Esophagus squamous epithelium (tissue), 4 donors: ENCODE measurements around the gene PDGFB.

ENCODE experiments used
- CTCF ChIP-seq, 6 experiments: fragments of 450-650 bp in 4 of 6; fragments of 200-600 bp in 2 of 6; sonication (generic) in 2 of 6; IDR thresholded peaks; one replicate each; pipeline ENCODE4 v1.5.1; 2016 to 2019; ENCODE audit warnings: antibody characterized with exemption in 6 of 6, mild to moderate bottlenecking in 4 of 6, moderate library complexity in 4 of 6
- POLR2A ChIP-seq, 4 donors: fragments of 450-650 bp; IDR thresholded peaks; one replicate each; pipeline ENCODE4 v1.6.1; 2017; ENCODE audit warnings: antibody characterized with exemption in 4 of 4, mild to moderate bottlenecking in 4 of 4, moderate library complexity in 3 of 4

- no peak for TF ChIP-seq CTCF (IDR thresholded peaks at IDR 0.05)
- no peak for TF ChIP-seq POLR2A (IDR thresholded peaks at IDR 0.05)
Measured at GRCh38 chr22:39177456-39177775, 67.4 kb downstream of the PDGFB start.
